Posterior vena cava (tissue), 2 donors: ENCODE results near the gene SLC6A16. TPM values are rescaled to one million over a fixed set of nuclear protein-coding genes. Genes with fewer than 3 reads are reported as not detected.
"Not testable (repeated sequence)": the region's sequence is repeated elsewhere in the genome, so short reads cannot be mapped to it uniquely, and the experiment has no call there.

Experiments used
- DNase-seq: peaks from one replicate; pipeline ENCODE4 v3.0.0-alpha.2; 2020; ENCODE audit warnings: low spot score
- intact Hi-C, 2 donors: fragments of 100-400 bp; cut with DNase I; formaldehyde crosslinking; loops; one replicate each; pipeline versions ENCODE4 v1.14.1 to v1.14.2; 2022 to 2023
- total RNA-seq, 2 donors: library from RNA; stranded (reverse); fragmentation: NEBNext Ultra II Directional; extraction: Animal tissue kit (Norgen Biotek cat#: 25700); gene quantifications; one replicate each; pipeline ENCODE4 v1.2.1, GENCODE V29; 2021
- donor health status: DM: yes; HTN: yes; CAD: no.
- donor health status: DM: yes; HTN: yes; CAD: no.

SLC6A16 gene
- total RNA-seq, 2 donors from 2014 or later, result 1.7 to 2.6 TPM

DNA sequence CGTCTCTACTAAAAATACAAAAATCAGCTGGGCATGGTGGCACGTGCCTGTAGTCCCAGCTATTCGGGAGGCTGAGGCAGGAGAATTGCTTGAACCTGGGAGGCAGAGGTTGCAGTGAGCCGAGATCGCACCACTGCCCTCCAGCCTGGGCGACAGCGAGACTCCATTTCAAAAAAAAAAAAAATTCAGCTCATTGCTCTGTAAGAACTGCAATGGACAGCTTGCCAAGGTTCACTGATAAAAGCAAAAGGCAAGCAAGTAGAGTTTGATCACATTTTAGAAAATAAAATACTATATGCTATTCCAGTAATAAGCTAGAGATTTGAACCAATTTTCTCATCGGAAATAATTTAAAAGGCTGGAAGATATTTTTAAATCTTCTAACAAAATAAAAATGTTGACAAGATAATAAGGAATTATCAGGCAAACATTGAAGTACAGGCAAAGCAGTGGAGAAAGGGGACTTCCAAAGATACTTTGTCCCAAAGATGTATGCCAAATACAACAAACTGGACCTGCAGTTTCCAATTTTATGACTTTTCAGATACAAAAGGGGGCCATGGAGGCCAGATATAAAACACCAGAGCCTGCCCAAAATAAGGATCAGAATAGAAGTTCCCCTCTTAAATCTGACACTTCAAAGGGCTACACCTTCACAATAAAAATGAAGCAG lies 29.6 kb downstream of the SLC6A16 start:
- no peak for DNase-seq
- intact Hi-C loops, result loop anchor here in 1 of 2 donors (5.0 kb wide), 1 partner anchor 1037 kb away; no protein-coding TSS in a partner anchor

DNA sequence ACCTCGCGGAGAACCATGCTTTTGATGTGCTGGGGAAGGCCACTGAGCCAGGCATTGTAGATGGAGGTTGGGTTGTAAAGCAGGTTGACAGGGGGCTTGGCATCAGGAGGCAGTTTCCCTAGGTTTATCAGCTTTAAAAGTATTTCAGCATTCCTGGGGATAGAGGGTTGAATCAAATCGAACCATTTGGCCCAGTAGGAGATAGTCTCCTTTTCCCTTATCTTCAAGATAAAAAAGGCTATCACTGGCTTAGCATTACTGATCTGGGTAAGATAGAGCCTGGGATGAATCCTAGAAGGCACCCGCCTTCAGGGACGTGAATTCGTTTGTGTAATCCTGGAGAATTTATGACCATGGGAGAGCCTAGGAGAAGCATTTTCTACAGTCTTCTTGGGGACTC lies 30.6 kb downstream of the SLC6A16 start:
- DNase-seq, result no peak
- intact Hi-C loops, result no loop called here

DNA sequence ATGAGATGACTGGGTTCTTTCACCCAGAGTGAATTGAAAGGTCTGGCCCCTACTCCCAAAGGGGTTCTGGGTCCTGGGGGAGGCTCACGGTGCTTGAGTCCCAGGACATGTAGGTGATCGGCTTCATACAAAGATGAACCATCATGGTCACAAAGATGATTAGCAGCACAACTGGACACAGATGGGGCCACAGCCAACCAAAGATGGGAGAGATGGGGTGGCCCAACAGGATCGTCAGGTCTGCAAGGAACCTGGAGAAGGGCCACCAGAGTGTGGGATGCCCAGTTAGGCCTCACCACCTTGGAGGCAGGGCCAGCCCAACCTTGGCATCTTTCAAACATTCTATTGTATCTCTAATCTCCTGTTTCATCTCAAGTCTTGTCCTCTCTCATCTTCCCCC lies 34.5 kb downstream of the SLC6A16 start:
- DNase-seq, result no peak
- intact Hi-C loops, result no loop called here

DNA sequence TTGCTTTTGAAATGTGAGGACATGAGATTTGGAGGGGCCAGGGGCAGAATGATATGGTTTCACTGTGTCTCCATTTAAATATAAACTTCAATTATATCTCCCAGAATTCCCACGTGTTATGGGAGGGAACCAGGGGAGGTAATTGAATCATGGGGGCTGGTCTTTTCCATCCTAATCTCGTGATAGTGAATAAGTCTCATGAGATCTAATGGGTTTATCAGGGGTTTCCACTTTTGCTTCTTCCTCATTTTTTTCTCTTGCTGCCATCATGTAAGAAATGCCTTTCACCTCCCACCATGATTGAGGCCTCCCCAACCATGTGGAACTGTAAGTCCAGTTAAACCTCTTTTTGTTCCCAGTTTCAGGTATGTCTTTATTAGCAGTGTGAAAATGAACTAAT lies 35.7 kb downstream of the SLC6A16 start:
- intact Hi-C loops, DNase-seq: not testable (repeated sequence)

DNA sequence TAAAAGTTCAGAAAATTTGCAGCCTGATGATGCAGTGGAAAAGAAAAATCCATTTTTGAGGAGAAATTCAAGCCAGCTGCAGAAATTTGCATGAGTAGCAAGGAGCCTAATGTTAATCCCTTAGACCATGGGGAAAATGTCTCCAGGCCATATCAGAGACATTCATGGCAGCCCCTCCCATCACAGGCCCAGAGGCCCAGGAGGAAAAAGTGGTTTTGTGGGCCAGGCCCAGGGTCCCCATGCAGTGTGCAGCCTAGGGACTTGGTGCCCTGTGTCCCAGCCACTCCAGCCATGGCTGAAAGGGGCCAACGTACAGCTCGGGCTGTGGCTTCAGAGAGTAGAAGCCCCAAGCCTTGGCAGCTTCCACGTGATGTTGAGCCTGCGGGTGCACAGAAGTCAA lies 36.8 kb downstream of the SLC6A16 start:
- DNase-seq, intact Hi-C loops: not testable (repeated sequence)

DNA sequence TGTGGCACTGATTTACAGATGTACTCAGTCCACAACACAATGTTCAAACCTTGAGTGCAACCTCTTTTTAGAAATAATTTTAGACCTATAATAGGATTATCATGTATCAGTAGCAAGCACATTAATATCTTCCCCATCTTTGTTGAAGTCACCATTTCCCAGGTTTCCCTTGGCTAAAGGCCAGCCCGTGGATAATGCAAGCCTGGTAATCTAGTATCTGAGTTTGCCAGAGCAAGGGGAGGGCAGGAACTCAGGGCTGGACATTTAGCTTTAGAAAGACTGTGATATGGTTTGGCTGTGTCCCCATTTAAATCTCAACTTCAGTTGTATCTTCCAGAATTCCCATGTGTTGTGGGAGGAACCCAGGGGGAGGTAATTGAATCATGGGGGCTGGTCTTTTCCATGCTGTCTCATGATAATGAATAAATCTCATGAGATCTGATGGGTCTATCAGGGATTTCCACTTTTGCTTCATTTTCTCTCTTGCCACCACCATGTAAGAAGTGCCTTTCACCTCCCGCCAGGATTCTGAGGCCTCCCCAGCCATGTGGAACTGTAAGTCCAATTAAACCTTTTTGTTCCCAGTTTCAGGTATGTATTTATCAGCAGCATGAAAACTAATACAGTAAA lies 37.7 kb downstream of the SLC6A16 start:
- intact Hi-C loops, result no loop called here
- no peak for DNase-seq

DNA sequence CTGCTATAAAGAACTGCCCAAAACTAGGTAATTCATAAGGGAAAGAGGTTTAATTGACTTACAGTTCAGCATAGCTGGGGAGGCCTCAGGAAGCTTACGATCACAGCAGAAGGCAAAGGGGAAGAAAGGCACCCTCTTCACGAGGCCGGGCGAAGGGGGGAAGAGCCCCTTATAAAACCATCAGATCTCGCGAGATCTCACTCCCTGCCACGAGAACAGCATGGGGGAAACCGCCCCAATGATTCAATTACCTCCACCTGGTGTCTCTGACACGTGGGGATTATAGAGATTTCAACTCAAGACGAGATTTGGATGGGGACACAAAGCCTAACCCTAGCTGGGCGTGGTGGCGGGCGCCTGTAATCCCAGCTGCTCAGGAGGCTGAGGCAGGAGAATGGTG lies 42.8 kb downstream of the SLC6A16 start:
- intact Hi-C loops, result no loop called here
- DNase-seq, result no peak

DNA sequence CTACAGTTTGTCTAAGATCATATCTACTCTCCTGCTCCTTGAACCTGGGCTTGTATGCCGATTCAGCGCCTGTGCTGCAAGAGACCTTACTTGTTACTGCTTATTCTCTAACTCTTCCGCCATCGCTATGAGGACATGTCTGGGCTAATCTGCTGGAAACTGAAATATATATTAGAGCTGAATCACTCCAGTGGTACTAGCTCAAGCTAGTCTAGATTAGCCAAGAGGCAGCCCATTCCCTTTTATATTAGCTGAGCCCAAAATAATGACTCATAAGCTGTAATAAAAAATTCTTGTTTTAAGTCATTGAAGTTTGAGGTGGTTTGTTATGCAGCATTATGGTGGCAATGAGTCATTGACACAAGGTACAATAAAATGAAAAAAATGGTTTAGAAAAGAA lies 52.8 kb downstream of the SLC6A16 start:
- intact Hi-C loops, result no loop called here
- no peak for DNase-seq

DNA sequence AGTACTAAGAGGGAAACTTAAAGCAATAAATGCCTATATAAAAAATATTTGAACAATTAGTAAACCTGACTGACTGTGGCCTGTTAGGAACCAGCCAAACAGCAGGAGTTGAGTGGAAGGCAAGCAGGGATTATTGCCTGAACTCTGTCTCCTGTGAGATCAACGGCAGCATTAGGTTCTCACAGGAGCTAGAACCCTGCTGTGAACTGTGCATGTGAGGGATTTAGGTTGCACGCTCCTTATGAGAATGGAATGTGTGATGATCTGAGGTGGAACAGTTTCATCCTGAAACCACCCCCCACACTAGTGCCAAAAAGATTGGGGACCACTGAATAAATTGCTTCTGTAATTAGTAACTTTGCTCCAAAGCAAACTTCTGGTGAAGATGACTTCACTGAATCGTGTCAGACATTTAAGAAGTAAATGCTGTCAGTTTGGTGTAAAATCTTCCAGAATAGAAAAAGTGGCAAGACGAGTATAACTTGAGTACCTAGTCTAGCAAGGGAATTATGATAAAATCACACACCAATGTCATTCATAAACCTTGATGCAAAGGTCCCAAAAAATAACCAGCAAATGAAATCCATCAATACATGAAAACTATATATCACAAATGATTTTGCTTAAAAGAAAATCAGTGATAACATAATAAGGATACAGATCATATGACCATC lies 53.8 kb downstream of the SLC6A16 start:
- intact Hi-C loops, result no loop called here

DNA sequence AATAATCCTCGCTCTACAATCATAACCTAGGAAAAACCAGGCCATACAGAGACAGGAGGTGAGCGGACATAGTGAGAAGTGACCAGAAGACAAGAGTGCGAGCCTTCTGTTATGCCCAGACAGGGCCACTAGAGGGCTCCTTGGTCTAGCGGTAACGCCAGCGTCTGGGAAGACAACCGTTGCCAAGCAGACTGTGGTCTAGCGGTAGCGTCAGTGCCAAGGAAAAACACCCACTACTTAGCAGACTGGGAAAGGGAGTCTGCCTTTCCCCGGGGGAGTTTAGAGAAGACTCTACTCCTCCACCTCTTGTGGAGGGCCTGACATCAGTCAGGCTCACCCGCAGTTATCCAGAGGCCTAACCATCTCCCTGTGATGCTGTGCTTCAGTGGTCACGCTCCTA lies 58.6 kb downstream of the SLC6A16 start:
- intact Hi-C loops, result not testable (repeated sequence)
- peak; percentile 88 for DNase-seq

More for the DNA sequence above, 53.8 kb downstream of the SLC6A16 start:
- no peak for DNase-seq

DNA sequence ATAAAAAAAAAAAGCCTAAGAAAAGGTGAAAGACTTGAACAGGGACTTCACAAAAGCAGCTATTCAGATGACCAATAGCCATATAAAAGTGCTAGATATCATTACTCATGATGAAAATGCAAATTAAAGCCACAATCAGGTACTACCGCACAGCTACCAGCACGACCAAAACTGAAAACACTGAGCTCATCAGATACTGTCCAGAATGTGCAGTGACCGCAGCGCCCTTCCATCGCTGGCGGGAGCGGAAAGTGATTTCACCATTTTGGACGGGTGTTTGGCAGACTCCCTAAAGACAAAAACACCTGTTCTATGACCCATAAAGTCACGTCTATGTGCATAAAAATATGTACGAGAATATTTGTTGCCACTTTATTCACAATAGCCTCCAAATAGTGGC lies 60.7 kb downstream of the SLC6A16 start:
- intact Hi-C loops, result no loop called here
- no peak for DNase-seq

DNA sequence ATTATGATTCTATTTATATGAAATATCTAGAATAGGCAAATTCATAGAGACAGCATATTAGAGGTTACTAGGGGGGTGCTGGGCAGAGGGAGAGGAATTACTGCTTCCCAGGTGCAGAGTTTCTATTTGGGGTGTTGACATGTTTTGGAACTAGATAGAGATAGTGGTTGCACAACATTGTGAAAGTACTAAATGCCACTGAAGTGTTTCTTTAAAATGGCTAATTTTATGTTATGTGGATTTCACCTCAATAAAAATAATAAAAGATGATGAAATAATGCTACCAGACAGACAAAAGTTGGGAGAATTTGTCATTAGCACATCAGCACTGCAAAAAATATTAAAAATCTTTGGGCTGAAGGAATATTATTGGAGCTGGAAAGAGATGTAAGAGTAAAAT lies 63.4 kb downstream of the SLC6A16 start:
- intact Hi-C loops, result no loop called here
- DNase-seq, result no peak

DNA sequence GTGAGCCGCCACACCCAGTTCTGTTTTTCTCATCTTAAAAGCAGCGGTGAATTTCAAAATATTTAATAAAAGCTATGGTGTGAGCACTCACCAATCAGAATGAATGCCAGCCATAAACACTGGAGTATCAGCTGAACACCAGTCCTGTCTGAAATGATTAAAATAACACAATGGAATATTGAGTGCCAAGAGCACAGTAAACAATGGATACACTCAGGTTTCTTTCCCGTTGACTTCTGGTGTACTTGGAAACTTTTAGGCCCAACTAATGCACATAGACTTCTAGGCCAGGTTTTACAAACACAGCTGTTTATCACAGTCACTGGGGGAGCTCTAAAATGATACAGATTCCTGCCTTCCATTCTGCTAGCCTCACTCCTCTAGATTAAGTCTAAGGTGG lies 68.3 kb downstream of the SLC6A16 start:
- intact Hi-C loops, result no loop called here
- DNase-seq, result no peak

DNA sequence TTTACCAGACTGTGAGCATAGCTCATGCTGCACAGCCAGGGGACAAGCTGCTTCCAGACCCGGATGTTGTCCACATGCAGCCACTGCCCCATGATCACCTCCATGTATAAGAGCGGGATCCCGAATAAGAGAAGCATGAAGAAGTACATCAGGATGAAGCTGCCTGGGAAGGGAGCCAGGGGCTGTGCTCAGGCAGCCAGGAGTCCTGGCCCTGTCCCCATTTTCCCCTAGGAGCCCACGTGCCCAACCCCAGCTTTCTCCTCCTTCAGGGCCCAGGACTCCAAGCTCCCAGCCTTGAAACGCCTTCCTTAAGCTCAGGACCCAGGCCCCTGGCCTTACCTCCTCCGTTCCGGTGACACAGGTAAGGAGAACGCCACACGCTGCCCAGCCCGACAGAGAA lies 69.3 kb downstream of the SLC6A16 start:
- intact Hi-C loops, result no loop called here
- no peak for DNase-seq

DNA sequence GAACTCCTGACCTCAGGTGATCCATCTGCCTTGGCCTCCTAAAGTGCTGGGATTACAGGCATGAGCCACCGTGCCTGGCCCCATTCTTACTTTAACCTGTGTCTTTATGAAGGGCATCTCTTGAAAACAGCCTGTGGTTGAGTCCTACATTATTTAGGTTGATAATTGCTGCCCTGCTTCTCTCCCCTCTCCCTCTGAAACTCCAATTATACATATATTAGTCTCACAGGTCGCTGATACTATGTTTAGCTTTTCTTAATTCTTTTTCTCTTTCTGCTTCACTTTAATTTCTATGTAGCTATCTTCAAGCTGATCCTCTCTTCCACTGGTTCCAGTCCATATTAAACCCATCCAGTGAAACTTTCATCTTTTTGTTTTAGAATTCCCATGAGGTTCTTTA lies 75.1 kb downstream of the SLC6A16 start:
- no peak for DNase-seq
- intact Hi-C loops, result no loop called here

DNA sequence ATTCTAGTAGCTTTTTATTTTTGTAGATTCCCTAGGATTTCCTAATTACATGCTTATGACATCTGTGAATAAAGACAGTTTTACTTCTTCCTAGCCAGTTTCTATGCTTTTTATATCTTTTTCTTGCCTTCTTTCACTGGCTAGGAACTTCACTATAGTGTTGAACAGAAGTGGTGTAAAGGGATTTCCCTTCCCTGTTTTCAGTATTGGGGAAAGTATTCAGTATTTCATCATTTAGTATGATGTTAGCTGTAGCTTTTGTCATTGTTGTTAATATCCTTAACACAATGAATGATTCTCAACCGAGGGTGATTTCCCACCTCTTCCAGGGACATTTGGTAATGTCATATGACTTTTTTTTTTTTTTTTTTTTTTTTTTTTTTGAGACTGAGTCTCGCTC lies 77.3 kb downstream of the SLC6A16 start:
- intact Hi-C loops, result no loop called here
- DNase-seq, result no peak

DNA sequence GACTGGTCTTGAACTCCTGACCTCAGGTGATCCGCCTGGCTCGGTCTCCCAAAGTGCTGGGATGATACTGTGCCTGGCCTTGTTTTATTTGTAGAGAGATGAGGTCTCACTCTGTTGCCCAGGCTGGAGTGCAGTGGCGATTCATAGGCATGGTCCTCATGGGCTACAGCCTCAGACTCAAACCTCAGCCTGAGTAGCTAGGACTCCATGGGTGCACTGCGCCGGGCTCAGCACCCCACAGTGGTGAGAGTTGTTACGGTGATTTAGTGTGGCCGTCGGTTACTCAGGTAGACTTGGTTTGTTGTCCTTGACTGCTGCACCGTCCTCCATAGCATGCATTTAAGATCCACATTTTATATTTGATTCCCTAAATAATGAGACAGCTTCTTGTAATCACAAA lies 80.7 kb downstream of the SLC6A16 start:
- intact Hi-C loops, result no loop called here
- DNase-seq, result no peak

DNA sequence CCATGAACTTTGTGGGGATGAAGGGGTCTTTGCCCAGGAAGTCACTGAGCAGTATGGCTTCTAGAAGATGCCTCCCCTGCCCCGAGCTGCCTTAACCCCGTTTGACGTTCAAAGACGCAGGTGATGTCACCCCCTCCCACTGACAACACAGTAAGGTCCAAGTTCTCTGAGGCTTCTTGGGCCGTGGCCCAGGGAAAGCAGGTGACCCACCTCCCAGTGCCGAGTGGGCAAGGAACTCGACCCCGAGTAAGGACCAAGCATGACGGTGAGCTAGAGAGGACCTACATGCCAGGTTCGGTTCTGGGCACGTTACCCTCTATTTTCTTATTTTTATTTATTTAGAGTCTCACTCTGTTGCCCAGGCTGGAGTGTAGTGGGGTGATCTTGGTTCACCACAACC lies 81.3 kb downstream of the SLC6A16 start:
- no peak for DNase-seq
- intact Hi-C loops, result no loop called here

DNA sequence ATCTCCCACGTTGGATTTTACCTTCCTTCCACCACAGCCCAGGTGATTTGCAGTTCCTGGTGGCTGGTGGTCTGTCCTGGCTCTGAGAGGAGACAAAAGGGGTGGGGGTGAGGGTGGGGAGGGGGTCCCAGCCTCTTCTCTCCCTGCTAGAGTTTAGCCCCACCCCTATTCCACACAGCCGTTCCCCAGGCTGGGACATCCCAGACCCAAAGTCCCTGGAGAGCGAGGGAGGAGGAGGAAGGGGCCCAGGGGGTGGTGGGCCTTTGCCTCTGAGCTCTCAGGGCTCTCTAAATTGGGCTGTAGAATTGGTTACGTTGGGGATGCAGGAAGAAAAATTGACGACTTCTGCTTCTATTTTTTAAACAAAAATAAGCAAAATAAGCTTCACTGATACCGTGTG lies 81.9 kb downstream of the SLC6A16 start:
- intact Hi-C loops, result no loop called here
- no peak for DNase-seq

DNA sequence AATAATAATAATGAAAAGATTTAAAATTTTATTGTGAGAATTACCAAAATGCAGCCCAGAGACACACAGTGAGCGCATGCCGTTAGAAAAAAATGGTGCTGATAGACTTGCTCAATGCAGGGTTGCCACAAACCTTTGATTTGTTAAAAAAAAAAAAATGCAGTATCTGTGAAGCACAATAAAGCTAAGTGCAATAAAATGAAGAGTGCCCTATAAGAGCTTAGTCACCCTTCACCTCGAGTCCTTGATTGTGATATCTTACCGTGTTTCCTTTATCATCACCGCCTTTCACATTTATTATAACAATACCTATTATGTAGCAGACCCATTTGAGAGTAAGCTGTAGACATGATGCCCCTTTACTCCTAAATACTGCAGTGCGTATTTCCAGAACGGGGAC lies 83.2 kb downstream of the SLC6A16 start:
- DNase-seq, result no peak
- intact Hi-C loops, result no loop called here
